ENCODE results near the gene BHLHE40.

GRCh38 chr3:4950948-4951347 is 28.3 kb upstream of the BHLHE40 start:
- TF ChIP-seq, protein P1, sequence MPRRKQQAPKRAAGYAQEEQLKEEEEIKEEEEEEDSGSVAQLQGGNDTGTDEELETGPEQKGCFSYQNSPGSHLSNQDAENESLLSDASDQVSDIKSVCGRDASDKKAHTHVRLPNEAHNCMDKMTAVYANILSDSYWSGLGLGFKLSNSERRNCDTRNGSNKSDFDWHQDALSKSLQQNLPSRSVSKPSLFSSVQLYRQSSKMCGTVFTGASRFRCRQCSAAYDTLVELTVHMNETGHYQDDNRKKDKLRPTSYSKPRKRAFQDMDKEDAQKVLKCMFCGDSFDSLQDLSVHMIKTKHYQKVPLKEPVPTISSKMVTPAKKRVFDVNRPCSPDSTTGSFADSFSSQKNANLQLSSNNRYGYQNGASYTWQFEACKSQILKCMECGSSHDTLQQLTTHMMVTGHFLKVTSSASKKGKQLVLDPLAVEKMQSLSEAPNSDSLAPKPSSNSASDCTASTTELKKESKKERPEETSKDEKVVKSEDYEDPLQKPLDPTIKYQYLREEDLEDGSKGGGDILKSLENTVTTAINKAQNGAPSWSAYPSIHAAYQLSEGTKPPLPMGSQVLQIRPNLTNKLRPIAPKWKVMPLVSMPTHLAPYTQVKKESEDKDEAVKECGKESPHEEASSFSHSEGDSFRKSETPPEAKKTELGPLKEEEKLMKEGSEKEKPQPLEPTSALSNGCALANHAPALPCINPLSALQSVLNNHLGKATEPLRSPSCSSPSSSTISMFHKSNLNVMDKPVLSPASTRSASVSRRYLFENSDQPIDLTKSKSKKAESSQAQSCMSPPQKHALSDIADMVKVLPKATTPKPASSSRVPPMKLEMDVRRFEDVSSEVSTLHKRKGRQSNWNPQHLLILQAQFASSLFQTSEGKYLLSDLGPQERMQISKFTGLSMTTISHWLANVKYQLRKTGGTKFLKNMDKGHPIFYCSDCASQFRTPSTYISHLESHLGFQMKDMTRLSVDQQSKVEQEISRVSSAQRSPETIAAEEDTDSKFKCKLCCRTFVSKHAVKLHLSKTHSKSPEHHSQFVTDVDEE (CRISPR knock-in tag; IDR thresholded peaks at IDR 0.05), result no peak
- TF ChIP-seq PATZ1 (CRISPR knock-in tag; IDR thresholded peaks at IDR 0.05; ENCODE audit: borderline replicate concordance) (no peak), ZC3H10 (CRISPR knock-in tag; IDR thresholded peaks at IDR 0.05) (no peak), ZNF8 (CRISPR knock-in tag; IDR thresholded peaks at IDR 0.05) (no peak)
